GM19238 (cell line): ENCODE data around the gene SMYD2.

Experiments used
- DNase-seq: peaks from one replicate; pipeline ENCODE4 v3.0.0; 2011; ENCODE audit warnings: low spot score; ENCODE audit not compliant: insufficient read length

The SMYD2 gene

GRCh38 chr1:214386333-214386732, 105.4 kb downstream of the SMYD2 start:
- no peak for DNase-seq
